Activated CD8-positive, alpha-beta memory T cell treated with anti-CD3 and anti-CD28 coated beads for 36 hours (primary cell): ENCODE measurements around the gene PCDH9. TPM values are rescaled to one million over a fixed set of nuclear protein-coding genes. Genes with fewer than 3 reads are reported as not detected.
"Not testable (repeated sequence)": the region's sequence is repeated elsewhere in the genome, so short reads cannot be mapped to it uniquely, and the experiment has no call there.

ENCODE experiments used
- CTCF ChIA-PET: fragments of 350-600 bp; sonication (Branson Sonifier 250); formaldehyde crosslinking; loops from one replicate; lab custom pipeline; 2021; ENCODE audit warnings: antibody characterized with exemption; lab: Charles Lee
- POLR2A ChIA-PET: fragments of 350-600 bp; sonication (Branson Sonifier 250); formaldehyde crosslinking; loops from one replicate; lab custom pipeline; 2021; ENCODE audit warnings: antibody characterized with exemption; lab: Charles Lee
- total RNA-seq, 2 experiments: library from RNA; stranded (reverse); gene quantifications; one replicate each; pipeline ENCODE4 v1.2.3, GENCODE V29; 2021

Gene PCDH9
- total RNA-seq, 2 experiments from 2014 or later = 0.13 to 0.17 TPM

DNA sequence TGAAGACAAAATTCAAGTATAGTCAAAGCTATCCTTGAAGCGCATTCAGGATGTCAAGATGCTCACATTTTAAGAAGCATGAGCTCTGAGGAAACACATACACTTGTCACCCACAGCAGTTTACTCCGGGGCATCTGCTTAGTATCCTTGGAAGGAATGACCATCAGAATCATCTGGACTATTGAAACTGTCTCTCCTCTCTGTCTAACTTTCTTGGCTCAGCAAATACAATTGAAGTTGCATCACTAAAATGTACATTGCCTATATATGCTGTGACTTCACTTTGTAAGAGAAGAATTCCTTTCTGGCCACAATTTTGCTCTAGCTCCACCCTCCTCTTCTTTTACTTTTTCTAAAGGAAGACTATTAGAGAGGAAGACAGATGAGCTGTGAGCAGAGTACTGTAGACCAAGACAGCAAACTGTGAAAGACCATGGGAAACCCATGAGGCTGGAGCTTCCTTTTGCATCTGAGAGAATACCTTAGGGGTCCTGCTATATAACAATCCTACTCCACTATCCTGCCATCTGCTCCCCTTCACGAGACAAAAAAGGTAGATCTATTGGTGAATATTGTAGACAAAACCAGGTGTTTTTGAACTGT lies 906.3 kb downstream of the PCDH9 start:
- POLR2A ChIA-PET = no interaction called here
- CTCF ChIA-PET = no interaction called here

DNA sequence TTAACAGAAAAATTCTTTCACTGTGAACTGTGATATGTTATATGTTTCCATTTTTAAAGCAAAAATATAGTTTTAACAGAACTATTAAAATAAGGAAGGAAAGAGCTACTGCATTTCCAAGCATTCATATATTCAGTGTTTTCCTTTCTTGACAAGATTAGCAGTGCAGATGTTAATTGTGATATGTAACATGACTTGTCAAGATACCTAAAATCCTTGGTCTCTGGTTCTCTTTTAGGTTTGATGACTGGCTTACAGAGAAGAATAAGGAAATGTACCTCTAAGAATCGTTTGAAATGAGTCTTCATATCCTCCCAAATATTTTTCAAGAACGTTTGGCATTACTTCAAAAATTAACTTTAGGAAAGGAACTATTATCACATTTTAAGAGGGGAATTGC lies 907.2 kb downstream of the PCDH9 start:
- POLR2A ChIA-PET = no interaction called here
- CTCF ChIA-PET = no interaction called here

DNA sequence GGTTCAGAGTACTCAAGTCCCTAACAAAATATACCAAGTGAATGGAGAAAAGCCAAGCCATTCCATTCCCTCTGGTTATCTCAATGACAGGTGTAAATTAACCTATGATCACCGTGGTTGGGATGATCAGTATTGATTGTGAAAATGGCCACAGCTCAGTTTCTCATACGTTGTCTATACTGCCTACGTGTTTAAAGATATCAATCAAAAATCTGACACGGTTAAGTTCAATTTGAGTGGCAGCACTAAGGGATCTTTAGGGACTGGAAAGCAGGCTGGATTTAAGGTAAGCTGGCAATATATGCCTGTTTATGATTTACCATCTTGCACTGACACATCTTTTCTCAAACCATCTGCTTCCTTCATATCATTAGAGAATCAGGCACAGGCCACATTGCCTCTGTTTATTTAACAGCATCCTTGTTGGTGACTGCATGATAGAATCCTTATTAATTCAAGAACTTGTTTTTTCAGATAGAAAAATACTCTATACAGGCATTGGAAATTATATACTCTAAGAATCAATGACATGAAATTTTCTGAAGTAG lies 907.9 kb downstream of the PCDH9 start:
- POLR2A ChIA-PET = no interaction called here

DNA sequence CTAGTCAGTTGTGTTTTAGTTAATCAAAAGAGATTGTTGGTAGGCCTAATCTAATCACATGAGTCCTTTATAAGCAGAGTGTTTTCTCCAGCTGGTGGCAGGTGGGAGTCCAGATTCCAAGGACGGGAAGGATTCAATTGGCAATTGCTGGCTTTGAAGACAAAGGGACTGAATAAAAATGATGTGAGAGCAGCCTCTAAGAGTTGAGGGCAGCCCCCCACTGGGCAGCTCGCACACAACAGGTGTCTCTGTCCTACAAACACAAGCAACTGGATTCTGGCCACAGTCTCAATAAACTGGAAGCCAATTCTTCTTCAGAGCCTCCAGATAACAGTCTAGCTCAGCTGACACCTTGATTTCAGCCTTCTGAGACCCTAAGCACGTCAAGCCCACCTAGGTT lies 915.2 kb downstream of the PCDH9 start:
- CTCF ChIA-PET = no interaction called here
- POLR2A ChIA-PET = no interaction called here

More for the DNA sequence above, 907.9 kb downstream of the PCDH9 start:
- CTCF ChIA-PET = no interaction called here

DNA sequence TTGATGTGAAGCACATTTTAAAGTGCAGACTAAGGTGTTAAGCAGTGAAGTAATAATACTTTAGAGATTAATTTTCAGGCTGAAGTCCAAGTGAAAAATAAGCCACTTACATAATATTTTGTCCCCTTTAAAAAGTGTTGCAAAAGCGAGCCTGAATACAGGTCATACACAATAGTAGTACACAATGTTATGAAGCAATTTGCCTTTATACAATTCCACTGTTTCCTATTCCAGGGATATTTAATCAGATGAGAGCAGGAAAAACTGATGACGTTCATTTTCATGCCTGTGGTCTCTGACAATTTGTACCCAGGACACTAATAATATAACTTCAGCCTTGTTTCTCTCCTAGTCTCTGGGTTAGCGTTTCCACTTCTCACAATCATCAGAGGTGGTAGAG lies 916.7 kb downstream of the PCDH9 start:
- POLR2A ChIA-PET = no interaction called here
- CTCF ChIA-PET = no interaction called here

DNA sequence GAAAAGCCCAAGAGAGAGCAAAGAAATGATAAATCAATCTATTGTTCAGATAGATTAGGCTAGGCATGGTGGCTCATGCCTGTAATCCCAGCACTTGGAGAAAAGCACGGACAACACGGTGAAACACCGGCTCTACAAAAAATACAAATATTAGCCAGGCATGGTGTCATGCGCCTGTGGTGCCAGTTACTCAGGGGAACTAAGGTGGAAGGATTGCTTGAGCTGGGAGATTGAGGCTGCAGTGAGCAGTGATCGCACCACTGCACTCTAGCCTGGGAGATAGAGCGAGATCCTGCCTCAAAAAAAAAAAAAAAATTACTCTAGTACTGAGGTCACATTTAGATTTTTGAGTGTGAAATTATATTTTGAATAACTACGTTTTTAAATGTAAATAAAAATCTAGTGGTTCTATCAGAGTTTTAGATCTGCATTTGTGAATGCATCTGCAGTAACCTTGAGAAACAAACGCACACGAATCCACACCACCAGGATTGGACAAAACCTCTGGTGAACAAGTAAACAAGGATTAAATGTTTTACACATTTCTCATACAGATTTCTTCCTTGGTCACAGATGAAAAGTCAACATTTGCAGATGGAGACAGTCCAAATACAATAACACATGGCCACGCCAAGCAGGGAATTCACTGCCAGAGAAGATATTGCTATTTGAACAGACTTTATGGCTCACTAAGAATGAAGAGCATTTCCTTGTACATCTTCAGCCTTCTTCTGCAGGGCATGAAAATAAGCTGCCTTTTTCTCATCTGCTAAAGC lies 917.6 kb downstream of the PCDH9 start:
- CTCF ChIA-PET = no interaction called here
- POLR2A ChIA-PET = no interaction called here

DNA sequence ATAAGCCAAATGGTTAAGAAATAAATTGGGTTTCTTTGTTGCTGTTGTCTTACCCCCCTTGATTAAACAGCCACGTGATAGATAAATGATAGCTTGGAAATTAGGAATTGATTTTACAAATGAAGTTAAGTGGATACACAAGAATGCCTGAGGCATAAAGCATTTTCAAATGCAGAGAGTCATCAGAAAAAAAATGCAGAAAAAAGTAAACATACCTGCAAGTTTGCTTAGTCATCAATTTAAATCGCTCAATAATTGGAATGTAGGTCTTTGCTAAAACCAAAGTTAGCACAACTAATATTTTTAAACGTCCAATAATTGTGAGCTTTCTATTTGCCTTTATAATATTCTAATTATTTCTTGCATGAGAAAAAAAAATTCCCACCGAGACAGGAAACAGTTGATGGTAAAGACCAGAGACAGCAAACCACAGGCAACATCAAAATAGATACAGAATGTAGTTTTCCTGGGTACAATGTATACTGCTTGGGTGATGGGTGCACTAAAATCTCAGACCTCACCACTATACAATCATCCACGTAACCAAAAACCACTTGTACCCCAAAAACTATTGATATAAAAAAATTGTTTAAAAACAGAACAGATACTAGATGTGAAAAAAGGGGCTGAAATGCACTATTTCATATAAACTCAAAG lies 924.0 kb downstream of the PCDH9 start:
- ChIA-PET POLR2A (no interaction called here), CTCF (no interaction called here)

DNA sequence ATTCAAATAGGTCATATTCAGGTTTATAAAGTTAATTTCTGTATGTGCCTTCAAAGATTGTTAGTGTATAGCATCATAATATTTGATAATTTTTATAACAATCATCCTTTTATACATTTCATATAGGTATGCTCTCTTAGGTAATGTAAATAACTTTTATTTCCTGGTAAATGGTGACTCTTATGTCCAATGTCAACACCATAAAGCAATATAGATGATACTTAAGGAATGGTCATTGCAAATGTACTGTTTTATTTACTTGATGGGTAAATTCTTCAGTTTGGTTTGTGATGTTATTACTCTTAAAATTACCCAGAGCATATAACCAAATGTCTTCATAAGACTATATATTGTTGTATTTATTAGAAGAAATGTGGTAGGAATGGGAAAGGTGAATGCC lies 928.7 kb downstream of the PCDH9 start:
- ChIA-PET CTCF (no interaction called here), POLR2A (no interaction called here)

DNA sequence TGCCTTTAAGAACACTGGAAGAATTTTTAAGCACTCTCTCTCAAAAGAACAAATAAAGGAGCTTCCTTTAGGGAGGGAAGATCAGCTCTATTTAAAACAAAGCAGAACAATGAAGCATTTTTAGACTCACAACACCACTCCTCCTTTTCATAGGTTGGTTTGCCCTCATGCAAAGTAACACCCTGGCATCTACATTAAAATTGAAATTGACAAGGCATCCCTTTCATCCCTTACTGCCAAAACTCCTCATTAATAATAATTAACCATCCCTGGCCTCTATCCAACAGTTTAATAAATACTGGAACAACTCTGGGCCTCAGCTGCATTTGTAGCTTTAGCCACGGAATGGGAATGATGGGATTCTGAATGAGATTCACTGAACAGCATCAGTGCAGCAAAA lies 929.1 kb downstream of the PCDH9 start:
- ChIA-PET CTCF (no interaction called here), POLR2A (no interaction called here)

DNA sequence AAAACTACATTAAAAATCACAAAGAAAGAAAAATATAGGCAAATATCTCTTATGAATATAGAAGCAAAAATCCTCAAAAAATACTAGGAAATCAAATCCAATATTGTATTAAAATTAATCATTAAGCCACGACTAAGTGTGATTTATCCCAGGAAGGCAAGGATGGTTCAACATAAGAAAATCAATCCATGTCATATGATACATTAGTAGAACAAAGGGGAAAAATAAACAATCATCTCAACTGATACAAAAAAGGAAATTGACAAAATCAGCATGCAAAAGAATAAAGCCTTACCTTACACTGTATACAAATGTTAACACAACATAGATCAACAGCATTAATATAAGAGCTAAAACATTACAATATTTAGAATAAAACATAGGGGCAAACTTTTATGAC lies 933.3 kb downstream of the PCDH9 start:
- CTCF ChIA-PET = no interaction called here
- POLR2A ChIA-PET = no interaction called here

DNA sequence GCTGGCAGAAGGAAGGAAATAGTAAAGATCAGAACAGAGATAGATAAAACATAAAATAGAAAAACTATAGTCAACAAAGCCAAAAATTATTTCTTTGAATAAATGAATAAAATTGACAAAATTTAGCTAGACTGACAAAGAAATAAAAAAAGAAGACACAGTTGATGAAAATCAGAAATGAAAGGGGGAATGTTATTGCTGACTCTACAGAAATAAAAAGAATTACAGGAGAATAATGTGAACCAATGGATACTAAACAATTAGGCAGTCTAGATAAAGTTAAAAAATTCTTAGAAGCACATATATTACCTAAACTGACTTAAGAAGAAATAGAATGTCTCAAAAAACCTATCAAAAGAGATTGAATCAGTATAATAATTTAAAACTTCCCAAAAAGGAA lies 933.8 kb downstream of the PCDH9 start:
- ChIA-PET POLR2A (no interaction called here), CTCF (no interaction called here)

DNA sequence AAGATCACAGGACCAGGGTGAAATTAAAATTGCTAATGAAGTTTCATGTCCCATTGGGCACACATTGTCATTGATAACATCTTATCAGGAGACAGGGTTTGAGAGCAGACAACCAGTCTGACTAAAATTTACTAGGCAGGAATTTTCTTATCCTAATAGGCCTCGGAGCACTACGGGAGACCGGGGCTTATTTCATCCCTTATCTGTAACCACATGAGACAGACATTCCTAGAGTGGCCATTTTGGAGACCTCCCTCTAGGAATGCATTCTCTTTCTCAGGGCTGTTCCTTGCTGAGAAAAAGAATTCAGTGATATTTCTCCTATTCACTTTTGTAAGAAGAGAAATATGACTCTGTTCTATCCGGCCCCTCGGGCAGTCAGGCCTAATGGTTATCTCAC lies 943.3 kb downstream of the PCDH9 start:
- POLR2A ChIA-PET, CTCF ChIA-PET: not testable (repeated sequence)

DNA sequence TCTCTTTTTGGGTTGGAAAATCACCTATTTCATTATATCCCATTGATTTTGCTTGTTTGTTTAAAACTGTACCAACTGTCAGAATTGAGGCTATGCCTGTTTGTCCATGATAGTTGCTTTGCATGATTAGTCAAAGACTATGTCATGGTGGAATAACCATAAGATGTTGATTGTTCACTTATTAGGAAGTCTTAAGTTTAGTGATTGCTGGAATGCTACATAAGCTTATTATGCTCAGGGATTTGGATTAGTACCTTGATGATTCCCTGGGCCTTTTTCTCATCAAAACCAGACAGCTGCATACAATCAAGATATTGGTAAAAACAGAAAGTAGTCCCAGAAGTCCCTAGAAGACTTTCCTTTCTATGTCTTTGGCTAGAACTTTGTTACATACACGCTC lies 954.7 kb downstream of the PCDH9 start:
- CTCF ChIA-PET = no interaction called here
- POLR2A ChIA-PET = no interaction called here

DNA sequence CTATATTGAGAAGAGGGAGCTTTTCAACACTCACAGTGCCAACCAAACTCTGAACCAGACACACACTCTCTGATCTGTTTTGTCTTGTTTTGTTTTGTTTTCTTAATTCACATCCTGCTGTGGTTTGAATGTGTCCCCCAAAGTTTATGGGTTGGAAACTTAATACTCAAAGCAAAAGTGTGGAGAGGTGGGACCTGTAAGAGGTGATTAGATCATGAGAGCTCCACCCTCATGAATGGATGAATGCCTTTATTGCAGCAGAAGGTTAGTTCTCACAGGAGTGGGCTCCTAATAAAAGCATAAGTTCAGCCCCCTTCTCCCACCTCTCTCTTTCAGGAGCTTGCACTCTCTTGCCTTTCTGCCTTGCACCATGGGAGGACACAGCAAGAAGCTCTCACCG lies 957.1 kb downstream of the PCDH9 start:
- POLR2A ChIA-PET = no interaction called here
- CTCF ChIA-PET = no interaction called here

DNA sequence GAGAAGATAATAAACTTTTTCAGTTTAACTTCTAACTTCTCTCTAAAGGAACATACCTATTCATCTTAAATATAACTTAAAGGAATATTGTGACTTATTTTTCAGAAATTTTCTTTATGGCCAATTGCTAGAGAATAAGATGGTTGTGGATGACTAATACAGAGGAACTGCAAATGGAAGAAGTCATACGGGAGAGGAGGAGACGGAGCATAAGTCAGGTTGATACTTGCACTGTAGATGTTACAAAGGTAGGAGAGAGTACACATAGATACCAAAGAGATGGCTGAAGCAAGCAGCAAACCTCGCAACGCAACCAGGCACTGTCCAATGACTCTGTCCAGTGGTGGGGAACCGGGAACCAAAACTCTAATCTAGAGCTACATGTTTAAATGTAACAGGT lies 963.4 kb downstream of the PCDH9 start:
- ChIA-PET CTCF (no interaction called here), POLR2A (no interaction called here)

DNA sequence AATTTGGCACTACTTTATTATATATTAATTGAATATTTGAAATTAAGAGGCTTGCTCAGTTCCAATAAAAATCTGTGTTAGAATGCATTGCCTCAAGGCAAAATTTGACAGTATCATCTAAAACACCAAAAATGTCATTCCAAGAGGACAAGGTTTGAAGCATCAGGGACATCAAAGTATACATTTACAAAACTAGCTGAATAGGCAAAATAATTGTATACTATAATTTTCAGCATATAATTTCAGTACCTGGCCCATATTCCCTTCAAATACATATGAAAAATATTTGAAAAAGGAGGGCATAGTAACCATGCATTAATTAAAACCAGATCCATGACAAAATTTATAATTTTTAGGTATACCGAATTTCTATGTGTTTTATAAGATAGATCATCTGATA lies 963.8 kb downstream of the PCDH9 start:
- CTCF ChIA-PET = no interaction called here

DNA sequence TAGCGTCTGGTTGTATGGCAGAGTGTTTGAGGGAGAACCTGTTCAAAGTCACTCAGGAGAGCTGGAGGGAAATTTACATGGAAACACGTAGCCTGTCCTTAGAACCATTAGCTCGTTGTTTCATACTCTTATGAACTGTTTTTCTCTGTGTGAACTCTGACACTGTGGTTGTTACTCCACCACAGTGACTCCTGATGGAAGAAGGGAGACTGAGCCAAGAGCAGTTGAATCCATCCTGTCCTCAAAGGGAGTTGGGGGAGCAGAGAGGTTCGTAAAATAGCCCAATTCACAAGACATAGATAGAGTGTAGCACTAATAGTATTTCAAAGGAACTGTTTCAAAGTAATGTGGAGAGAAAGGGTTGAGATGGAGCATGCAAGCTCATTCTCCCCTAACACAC lies 964.8 kb downstream of the PCDH9 start:
- CTCF ChIA-PET = no interaction called here
- POLR2A ChIA-PET = no interaction called here

More for the DNA sequence above, 963.8 kb downstream of the PCDH9 start:
- POLR2A ChIA-PET = no interaction called here

DNA sequence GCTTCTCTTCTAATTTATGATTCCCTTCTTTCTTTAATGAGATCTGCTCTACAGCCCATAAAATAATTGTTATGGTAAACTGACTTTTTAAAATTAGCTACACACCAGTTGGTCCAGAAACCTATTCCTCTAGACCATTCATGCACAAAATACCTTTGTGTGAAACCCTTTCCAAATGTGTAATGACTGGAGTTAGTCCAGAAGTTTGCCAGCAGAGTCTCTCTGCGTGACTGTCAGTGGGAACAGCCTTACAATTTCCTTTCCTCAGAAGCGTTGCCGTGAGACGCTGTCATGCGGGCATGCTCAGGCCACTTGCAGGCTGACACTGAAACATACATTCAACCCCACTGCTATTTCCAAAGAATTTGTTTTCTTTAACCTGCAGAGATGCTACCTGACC lies 965.2 kb downstream of the PCDH9 start:
- ChIA-PET CTCF (no interaction called here), POLR2A (no interaction called here)

DNA sequence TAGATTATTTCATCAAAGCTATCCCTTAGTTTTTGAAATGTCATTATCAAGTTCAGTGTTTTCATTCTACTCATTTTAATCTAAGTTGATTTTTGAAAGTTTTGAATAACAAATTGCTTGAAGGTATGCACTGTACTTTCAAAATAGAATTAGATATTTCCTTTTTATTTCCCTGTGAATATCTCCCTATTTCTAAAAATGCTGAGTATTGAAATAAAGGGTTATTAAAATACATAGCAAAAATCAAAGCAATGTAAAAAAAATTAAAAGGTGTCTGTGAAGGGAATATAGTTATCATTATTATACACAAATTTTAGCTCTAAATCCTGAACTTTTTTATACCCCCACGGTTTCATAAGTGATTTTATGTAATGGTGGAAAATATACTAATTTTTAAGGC lies 967.8 kb downstream of the PCDH9 start:
- CTCF ChIA-PET = no interaction called here

DNA sequence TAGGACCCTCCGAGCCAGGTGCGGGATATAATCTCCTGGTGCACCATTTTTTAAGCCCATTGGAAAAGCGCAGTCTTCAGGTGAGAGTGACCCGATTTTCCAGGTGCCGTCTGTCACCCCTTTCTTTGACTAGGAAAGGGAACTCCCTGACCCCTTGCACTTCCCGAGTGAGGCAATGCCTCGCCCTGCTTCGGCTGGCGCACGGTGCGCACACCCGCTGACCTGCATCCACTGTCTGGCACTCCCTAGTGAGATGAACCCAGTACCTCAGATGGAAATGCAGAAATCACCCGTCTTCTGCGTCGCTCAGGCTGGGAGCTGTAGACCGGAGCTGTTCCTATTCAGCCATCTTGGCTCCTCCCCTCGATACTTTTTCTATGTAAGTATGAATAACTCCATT lies 970.7 kb downstream of the PCDH9 start:
- CTCF ChIA-PET, POLR2A ChIA-PET: not testable (repeated sequence)

More for the DNA sequence above, 967.8 kb downstream of the PCDH9 start:
- POLR2A ChIA-PET = no interaction called here
